ENCODE results near the gene ZNF618. TPM values are rescaled to one million over a fixed set of nuclear protein-coding genes. Genes with fewer than 3 reads are reported as not detected.
A peak's percentile ranks its signal among the peaks of the same experiment; 100 is the strongest.

Gene ZNF618
- total RNA-seq, 1 donor from 2014 or later, result 51.5 TPM

DNA sequence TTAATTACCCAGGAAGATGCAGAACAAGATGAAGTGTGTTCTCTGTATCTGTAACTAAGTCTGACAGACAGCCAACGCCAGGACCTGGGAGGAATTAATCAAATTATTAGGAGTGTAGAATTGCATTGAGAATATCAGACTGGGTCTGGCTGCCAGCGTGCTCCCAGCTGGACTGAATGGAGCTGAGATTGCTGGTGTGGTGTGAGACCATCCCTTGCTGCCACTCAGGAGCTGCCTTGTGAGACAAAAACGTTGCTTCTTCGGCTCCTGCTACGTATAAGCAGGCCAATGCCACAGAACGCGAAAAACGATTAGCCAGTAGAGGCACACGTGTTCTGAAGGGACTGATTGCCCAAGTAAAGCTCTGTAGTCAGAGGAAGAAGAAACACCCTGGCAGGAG is 135.2 kb downstream of the ZNF618 start:
- H3K9me3 Mint-ChIP-seq, result peaks cover 4% of the 10 kb centered on the region
- no peaks in the 10 kb centered on the region for H3K27me3 Mint-ChIP-seq
- DNase-seq (ENCODE audit: extremely low spot score, unreplicated experiment), result peak; percentile 39
- H3K4me3 Mint-ChIP-seq, result no peak overlapping the region
- TF ChIP-seq, protein P1, sequence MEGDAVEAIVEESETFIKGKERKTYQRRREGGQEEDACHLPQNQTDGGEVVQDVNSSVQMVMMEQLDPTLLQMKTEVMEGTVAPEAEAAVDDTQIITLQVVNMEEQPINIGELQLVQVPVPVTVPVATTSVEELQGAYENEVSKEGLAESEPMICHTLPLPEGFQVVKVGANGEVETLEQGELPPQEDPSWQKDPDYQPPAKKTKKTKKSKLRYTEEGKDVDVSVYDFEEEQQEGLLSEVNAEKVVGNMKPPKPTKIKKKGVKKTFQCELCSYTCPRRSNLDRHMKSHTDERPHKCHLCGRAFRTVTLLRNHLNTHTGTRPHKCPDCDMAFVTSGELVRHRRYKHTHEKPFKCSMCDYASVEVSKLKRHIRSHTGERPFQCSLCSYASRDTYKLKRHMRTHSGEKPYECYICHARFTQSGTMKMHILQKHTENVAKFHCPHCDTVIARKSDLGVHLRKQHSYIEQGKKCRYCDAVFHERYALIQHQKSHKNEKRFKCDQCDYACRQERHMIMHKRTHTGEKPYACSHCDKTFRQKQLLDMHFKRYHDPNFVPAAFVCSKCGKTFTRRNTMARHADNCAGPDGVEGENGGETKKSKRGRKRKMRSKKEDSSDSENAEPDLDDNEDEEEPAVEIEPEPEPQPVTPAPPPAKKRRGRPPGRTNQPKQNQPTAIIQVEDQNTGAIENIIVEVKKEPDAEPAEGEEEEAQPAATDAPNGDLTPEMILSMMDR (conservative IDR thresholded peaks at IDR 0.05), result no peak
- no peak overlapping the region for H3K27ac Mint-ChIP-seq
- peaks cover 48% of the 10 kb centered on the region for H3K36me3 Mint-ChIP-seq
- no peaks in the 10 kb centered on the region for H3K4me1 Mint-ChIP-seq (ENCODE audit: unreplicated experiment)

DNA sequence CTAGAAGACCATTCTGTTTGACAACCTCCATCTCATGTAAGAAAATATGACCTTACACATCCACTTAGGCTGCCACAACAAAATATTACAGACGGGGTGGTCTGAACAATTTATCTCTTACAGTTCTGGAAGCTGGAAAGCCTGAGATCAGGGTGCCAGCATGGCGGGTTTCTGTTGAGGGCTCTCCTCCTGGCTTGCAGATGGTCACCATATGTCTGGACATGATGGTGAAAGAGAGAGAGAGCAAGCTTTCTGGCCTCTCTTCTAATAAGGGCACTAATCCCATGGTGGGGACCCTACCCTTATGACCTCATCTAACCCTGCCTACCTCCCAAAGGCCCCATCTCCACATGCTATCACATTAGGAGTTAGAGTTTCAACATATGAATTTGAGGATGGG is 136.0 kb downstream of the ZNF618 start:
- no peak for DNase-seq (ENCODE audit: extremely low spot score, unreplicated experiment)
- Mint-ChIP-seq H3K4me3 (no peak overlapping the region), H3K9me3 (peaks cover 4% of the 10 kb centered on the region), H3K36me3 (peaks cover 45% of the 10 kb centered on the region), H3K27ac (no peak overlapping the region), H3K27me3 (no peaks in the 10 kb centered on the region), H3K4me1 (ENCODE audit: unreplicated experiment) (no peaks in the 10 kb centered on the region)
- TF ChIP-seq, protein P1 (conservative IDR thresholded peaks at IDR 0.05), result no peak

DNA sequence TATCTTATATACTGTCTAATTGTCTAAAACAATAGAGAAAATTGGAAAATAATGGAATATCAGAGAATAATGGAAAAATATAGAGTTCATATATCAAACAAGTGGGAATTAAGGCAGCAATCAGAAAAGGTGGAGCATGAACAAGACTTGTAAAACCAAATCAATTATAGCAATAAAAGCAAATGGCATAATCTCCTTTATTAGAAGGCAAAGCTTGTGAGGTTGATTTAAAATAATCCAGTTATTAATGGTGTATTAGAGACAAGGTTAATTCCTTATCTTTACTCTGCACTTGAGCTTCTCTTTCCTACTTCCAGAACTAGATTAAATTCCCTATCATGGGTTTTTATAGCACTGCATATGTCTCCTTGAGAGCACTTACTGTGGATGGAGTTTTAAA is 137.9 kb downstream of the ZNF618 start:
- TF ChIP-seq, protein P1 (conservative IDR thresholded peaks at IDR 0.05), result no peak
- no peak for DNase-seq (ENCODE audit: extremely low spot score, unreplicated experiment)
- Mint-ChIP-seq H3K27ac (no peak overlapping the region), H3K27me3 (no peaks in the 10 kb centered on the region), H3K4me1 (ENCODE audit: unreplicated experiment) (no peaks in the 10 kb centered on the region), H3K9me3 (peaks cover 4% of the 10 kb centered on the region), H3K36me3 (peaks cover 47% of the 10 kb centered on the region), H3K4me3 (no peak overlapping the region)

DNA sequence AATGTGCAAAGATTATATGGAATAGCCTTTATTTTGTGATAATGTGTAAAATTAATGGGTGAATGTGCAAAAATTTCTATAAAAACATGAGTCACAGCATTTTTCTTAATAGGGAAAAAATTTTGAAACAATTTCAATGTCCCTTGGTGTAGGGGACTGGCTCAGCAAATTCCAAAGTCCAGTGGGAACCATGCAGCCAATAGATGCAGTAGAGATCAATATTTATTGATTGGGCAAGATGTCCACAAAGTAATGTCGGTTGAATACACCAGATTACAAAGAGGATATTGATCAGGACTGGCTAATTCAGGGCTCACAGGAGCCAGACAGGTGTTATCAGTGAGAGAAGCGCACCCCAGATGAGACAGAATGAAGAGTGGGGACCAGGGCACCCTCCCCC is 139.5 kb downstream of the ZNF618 start:
- peaks cover 7% of the 10 kb centered on the region for H3K9me3 Mint-ChIP-seq
- no peak for DNase-seq (ENCODE audit: extremely low spot score, unreplicated experiment)
- no peak overlapping the region for H3K4me3 Mint-ChIP-seq
- H3K27ac Mint-ChIP-seq, result peak overlapping the region; percentile 51
- H3K36me3 Mint-ChIP-seq, result peaks cover 56% of the 10 kb centered on the region
- H3K4me1 Mint-ChIP-seq (ENCODE audit: unreplicated experiment), result no peaks in the 10 kb centered on the region
- H3K27me3 Mint-ChIP-seq, result no peaks in the 10 kb centered on the region
- TF ChIP-seq, protein P1 (conservative IDR thresholded peaks at IDR 0.05), result no peak

DNA sequence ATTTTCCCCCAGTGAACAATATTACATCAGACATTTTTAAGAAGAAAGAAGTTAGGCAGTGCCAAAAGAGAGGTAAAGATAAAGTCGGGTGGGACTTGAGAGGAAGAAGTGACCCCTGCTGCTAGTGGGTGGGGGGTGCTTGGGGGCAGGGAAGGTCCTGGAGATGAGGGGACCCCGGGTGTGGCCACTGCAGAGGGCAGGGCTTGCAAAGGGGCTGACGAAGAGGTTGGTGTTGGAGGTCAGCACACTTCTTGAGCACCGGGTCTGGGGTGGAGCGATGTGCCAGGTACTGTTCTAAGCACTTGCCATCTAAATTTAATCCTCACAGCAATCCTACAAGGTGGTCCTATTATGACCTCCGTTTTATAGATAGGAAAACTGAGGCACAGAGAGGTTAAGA is 140.0 kb downstream of the ZNF618 start:
- Mint-ChIP-seq H3K4me1 (ENCODE audit: unreplicated experiment) (no peaks in the 10 kb centered on the region), H3K27ac (peak overlapping the region; percentile 51), H3K36me3 (peaks cover 54% of the 10 kb centered on the region), H3K27me3 (no peaks in the 10 kb centered on the region), H3K4me3 (no peak overlapping the region), H3K9me3 (peaks cover 4% of the 10 kb centered on the region)
- TF ChIP-seq, protein P1 (conservative IDR thresholded peaks at IDR 0.05), result no peak
- DNase-seq (ENCODE audit: extremely low spot score, unreplicated experiment), result peak; percentile 11

All from type B pancreatic cell (in vitro differentiated cells).